Prostate gland (tissue), 2 donors: Measurements from ENCODE around the gene MPV17L2. TPM values are rescaled to one million over a fixed set of nuclear protein-coding genes. Genes with fewer than 3 reads are reported as not detected.

Experiments used
- DNase-seq: peaks from one replicate; pipeline ENCODE4 v3.0.0-alpha.2; 2019; ENCODE audit warnings: low spot score
- H3K27ac ChIP-seq, 2 donors: fragments of 200-600 bp; sonication (generic); 2 replicates each; pipeline ENCODE4 v1.5.1; 2017 to 2019
- H3K27me3 ChIP-seq: fragments of 200-600 bp; sonication (generic); replicated peaks from 2 replicates; pipeline ENCODE4 v1.5.1; 2019; ENCODE audit not compliant: insufficient read depth
- H3K36me3 ChIP-seq, 2 donors: fragments of 200-600 bp; sonication (generic); 1 replicate in 1 of 2; 2 replicates in 1 of 2; pipeline versions ENCODE4 v1.5.1 to v1.8.1; 2017 to 2019
- H3K4me1 ChIP-seq: fragments of 200-600 bp; sonication (generic); replicated peaks from 2 replicates; pipeline ENCODE4 v1.5.1; 2019
- H3K4me3 ChIP-seq, 2 donors: fragments of 200-600 bp; sonication (generic); 2 replicates each; pipeline ENCODE4 v1.5.1; 2017 to 2019
- H3K9me3 ChIP-seq: fragments of 200-600 bp; sonication (generic); 2 replicates; pipeline ENCODE4 v1.5.1; 2017
- CTCF ChIP-seq, 4 experiments: fragments of 200-600 bp in 2 of 4; fragments of 450-650 bp in 2 of 4; sonication (generic) in 2 of 4; IDR thresholded peaks; 1 replicate in 3 of 4; 2 replicates in 1 of 4; pipeline ENCODE4 v1.5.1; 2016 to 2019; ENCODE audit warnings: antibody characterized with exemption in 4 of 4, mild to moderate bottlenecking in 2 of 4, moderate library complexity in 2 of 4
- POLR2A ChIP-seq: fragments of 450-650 bp; IDR thresholded peaks from one replicate; pipeline ENCODE4 v1.6.1; 2016; ENCODE audit warnings: antibody characterized with exemption, mild to moderate bottlenecking
- POLR2AphosphoS5 ChIP-seq: sonication (generic); formaldehyde crosslinking; IDR thresholded peaks from one replicate; pipeline ENCODE4 v1.6.1; 2017; ENCODE audit warnings: antibody characterized with exemption
- WGBS: methylation state at CpG from one replicate; pipeline ENCODE4 v1.1.5; 2018; 5-methylcytosine and 5-hydroxymethylcytosine counted together
- intact Hi-C: fragments of 100-400 bp; cut with DNase I; formaldehyde crosslinking; loops from one replicate; pipeline ENCODE4 v1.14.2; 2022
- total RNA-seq, 2 donors: library from RNA; depleted of rRNA; stranded (reverse); fragments of >200 nt; gene quantifications; one replicate each; pipeline ENCODE4 v1.1.0, GENCODE V29; 2016

The MPV17L2 gene
- total RNA-seq, 2 donors from 2014 or later = 8.5 to 21.1 TPM

- Histone ChIP-seq H3K27me3 (peaks cover 17% of the 10 kb centered on the region), H3K4me3 (peak overlapping the region; percentile 9 to 22), H3K4me1 (peaks cover 6% of the 10 kb centered on the region), H3K9me3 (no peaks in the 10 kb centered on the region), H3K36me3 (no peaks in the 10 kb centered on the region), H3K27ac (peak overlapping the region in 1 of 2 donors; percentile 23)
- peak; percentile 94 for TF ChIP-seq POLR2AphosphoS5
- no peak for TF ChIP-seq CTCF (IDR thresholded peaks at IDR 0.05)
- TF ChIP-seq POLR2A = no peak
- intact Hi-C loops = no loop called here
- 2% methylated on average over 70 of the region's 81 CpGs for WGBS
- DNase-seq = peak; percentile 96
Measured at GRCh38 chr19:18224525-18225354, 31.7 kb downstream of the MPV17L2 start.

GRCh38 chr19:18225355-18225701 lies 32.3 kb downstream of the MPV17L2 start:
- no peak for TF ChIP-seq CTCF (IDR thresholded peaks at IDR 0.05)
- no peak for TF ChIP-seq POLR2AphosphoS5
- TF ChIP-seq POLR2A = no peak
- peak overlapping the region in 1 of 2 donors; percentile 23 for H3K27ac ChIP-seq

GRCh38 chr19:18225702-18226468 lies 32.9 kb downstream of the MPV17L2 start, which contains the start of gene PDE4C:
PDE4C (minus strand) TSS chr19:18226438; CDS start chr19:18226415, 23 bp downstream.
- intact Hi-C loops = no loop called here
- peaks cover 17% of the 10 kb centered on the region for H3K27me3 ChIP-seq
- no peak for DNase-seq
- WGBS = 8% methylated on average over 43 of the region's 51 CpGs
- peak within 1 kb of the TSS in 1 of 2 donors; percentile 23 for H3K27ac ChIP-seq
- no peaks in the 10 kb centered on the region for H3K36me3 ChIP-seq
- no peaks in the 10 kb centered on the region for H3K9me3 ChIP-seq
- no peak for TF ChIP-seq CTCF (IDR thresholded peaks at IDR 0.05)
- TF ChIP-seq POLR2AphosphoS5 = no peak
- no peak for TF ChIP-seq POLR2A
- H3K4me1 ChIP-seq = peaks cover 6% of the 10 kb centered on the region
- H3K4me3 ChIP-seq = no peak within 1 kb of the TSS

More at GRCh38 chr19:18225355-18225701, 32.3 kb downstream of the MPV17L2 start:
- Histone ChIP-seq H3K36me3 (no peaks in the 10 kb centered on the region), H3K9me3 (no peaks in the 10 kb centered on the region), H3K4me1 (peaks cover 6% of the 10 kb centered on the region), H3K4me3 (no peak overlapping the region), H3K27me3 (peaks cover 17% of the 10 kb centered on the region)
- no peak for DNase-seq
- 20% methylated on average over 15 of the region's 16 CpGs for WGBS
- intact Hi-C loops = no loop called here

- peaks cover 20% of the 10 kb centered on the region for H3K27me3 ChIP-seq
- WGBS = 80% methylated on average over 18 of the region's 18 CpGs
Measured at GRCh38 chr19:18226956-18227780, 34.1 kb downstream of the MPV17L2 start.

More at GRCh38 chr19:18226956-18227780, 34.1 kb downstream of the MPV17L2 start:
- no peak for DNase-seq
- no peak for TF ChIP-seq POLR2AphosphoS5
- TF ChIP-seq POLR2A = no peak
- no peak for TF ChIP-seq CTCF (IDR thresholded peaks at IDR 0.05)
- Histone ChIP-seq H3K4me1 (peaks cover 6% of the 10 kb centered on the region), H3K9me3 (no peaks in the 10 kb centered on the region), H3K4me3 (no peak overlapping the region), H3K27ac (no peak overlapping the region), H3K36me3 (no peaks in the 10 kb centered on the region)
- intact Hi-C loops = no loop called here
